ENCODE data around the gene KCNH2.

KCNH2 gene

DNA sequence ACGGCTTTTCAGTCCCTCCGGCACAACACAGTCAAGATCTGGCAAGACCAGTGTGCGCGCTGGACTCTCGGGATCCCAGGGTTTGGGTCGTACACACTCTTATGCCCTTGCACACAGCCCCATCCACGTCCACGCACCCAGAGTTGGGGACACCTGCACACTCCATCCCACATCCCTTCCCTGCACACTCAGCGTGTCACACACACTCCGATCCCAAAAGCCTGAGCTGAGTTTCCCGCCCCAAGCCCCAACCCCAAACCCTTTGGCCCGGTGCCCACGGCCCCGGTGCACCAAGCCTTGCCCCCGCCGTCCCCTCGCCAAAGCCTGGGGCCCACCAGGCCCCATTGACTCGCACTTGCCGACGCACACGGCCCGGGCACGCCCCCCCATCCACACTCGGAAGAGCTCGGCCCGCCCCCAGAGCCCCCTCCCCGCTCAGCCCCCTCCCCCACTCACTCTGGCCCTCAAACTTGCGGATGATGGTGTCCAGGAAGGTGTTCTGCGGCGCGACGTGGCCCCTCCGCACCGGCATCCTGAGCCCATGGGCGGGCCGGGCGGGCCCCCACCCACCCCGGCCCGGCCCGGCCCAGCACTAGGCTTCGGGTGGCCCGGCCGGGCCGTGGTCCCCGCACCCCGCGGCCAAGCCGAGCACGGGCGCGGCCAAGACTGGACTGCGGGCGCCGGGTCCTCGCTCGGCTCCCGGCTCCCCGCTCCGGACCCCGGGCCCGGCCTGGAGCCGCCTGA, 567 bp downstream of the KCNH2 start:
- DNase-seq (ENCODE audit: extremely low spot score, insufficient read length, low read depth) = no peak

DNA sequence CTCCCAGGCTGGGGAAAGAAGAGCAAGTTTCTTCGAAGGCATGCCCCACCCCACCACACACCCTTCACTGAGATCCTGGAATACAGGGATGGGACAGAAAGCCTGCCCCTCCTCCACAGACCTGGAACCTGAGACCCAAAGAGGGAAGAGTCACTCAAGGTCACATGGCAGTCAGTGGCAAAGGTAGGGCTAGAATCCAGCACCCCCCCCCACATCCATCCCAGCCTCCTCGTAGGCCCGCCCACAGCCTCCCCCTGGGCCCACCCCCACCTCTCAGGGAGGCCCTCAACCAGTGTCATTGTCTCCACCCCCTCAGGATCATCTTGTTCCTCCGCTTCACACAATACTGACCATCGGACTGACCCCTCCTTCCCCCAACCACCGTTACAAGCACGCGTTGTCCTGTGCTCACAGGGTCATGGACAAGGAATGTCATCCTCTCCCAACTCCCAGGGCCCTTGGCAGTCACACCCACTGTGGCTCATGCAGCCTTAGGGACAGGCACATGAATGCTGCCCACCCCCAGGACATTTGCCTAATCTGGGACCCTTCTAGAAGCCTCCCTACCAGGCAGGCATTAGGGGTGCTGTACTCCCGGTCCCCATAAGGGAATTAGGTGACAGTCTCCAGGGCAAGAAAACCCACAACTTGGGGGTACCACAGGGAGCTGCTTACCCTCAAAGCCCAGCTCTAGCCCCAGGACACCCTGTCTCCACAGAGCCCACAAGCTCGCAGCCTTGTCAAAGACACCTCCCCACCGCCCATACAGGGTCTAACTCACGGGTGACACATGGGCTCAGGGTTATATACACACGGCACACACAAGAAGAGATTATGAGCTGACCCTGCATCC, 1.4 kb downstream of the KCNH2 start:
- no peak for FAIRE-seq
- DNase-seq (ENCODE audit: extremely low spot score, insufficient read length, low read depth) = no peak

More for the DNA sequence above, 567 bp downstream of the KCNH2 start:
- FAIRE-seq = no peak

DNA sequence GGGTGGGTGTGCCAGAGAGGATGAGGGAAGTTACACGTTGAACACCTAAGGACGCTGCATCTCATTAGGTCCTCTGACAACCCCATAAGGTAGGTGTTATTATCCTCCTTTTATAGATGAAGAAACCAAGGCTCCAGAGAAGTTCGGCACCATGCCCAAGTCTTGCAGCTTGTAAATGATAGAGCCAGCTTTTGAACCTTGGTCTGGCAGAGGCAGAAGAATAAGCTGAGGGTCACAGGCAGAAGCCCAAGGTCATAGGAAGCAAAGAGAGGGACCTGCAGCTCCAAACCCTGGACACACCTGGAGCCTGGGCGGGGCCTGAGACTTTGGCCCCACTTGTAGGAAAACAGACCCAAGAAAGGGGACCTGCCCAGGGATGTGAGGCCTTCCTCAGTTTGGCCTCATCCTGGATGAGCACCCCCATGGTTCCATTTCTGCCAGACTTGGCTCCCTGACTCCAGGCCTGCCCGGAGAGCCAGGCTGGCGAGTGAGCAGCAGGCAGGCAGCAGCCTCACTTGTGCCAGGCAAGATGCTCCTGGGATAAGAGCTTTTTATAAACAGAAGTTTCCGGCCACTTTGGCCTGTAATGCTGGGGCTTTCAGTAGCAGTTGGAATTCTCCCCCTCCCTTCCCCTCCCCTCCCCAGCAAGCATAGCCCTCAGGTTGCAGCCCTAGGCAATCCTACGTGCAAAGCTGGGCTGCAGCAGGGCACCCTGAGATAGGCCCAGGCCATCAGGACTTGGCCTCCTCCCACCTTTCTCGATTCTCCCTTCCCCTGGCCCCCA, 2.4 kb downstream of the KCNH2 start:
- no peak for FAIRE-seq
- DNase-seq (ENCODE audit: extremely low spot score, insufficient read length, low read depth) = no peak

DNA sequence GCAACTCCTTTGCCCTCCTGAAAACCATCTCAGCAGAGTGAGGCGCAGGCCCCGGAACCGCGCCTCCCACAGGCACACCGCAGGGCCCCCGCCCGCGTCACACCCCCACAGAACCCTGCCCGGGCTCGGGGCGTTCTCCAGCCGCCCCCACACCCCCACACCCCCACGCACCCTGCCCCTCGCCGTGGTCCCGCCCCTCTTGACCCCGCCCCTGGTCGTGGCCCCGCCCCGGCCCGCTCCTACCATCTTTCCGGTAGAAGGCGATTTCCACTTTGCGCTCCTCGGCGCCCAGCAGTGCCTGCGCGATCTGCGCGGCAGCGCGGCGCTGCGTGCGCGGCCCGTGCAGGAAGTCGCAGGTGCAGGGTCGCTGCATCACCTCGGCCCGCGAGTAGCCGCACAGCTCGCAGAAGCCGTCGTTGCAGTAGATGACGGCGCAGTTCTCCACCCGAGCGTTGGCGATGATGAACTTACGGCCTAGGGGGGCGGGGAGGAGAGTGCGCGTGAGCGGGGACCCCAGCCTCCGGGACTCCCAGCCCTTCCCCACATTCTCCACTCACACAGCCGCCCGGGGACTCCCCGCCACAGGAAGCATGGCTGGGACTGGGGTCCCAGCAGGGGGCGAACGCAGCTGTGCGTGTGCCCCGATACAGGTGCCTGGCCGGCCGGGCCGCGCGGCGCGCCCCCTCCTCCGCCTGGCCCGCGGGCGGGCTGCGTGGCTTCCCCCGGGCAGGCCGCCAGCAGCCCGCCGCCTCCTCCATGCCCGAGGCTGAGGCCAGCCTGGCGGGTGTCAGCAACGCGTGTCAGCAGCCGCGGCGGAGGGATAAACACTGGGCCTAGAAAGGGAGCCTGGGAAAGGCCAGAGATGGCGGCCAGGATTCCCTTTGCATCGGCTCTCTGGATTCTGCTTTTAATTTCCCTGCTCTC, 3.4 kb downstream of the KCNH2 start:
- peak; percentile 82 for FAIRE-seq

DNA sequence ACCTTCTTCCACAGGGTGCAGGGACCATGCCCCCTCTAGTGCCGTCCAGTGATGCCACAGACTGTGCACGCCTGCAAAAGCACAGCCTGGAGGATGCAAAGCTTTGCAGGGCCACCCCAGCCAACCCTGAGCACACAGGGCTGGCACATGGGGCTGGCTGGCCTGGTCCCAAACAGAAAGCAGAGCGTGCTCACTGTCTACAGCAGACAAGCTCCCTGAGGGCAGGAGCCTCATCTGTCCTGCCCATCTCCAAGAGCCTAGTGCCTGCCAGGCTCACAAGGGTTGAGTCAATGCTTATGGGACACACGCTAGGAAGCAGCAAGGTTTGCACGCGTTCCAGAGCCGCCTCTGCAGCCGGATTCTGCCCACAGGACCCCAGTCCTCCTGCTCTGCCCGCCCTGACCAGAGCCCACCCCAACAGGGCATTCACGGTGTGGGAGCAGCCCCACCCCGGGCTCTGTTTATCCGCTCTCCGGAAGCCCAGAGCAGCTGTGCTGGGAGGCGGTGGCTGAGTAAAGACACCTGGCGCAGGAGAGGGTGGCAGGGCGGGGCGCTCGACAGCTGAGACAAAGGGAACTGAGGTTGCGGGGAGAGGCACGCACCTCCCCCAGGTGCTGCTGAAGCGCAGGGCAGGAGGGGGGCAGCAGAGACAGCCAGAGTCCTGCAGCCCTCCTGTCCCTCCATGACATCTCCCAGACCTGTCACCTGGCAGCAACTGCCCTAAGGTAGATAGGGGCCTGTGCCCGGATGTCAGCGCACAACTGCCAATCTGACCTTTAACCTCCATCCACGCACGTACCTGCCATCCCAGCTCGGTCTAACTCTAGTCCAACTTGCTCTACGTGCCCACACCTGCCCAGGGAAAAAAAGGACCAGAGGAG, 4.3 kb downstream of the KCNH2 start:
- FAIRE-seq = no peak
- no peak for DNase-seq (ENCODE audit: extremely low spot score, insufficient read length, low read depth)

More for the DNA sequence above, 3.4 kb downstream of the KCNH2 start:
- peak; percentile 60 for DNase-seq (ENCODE audit: extremely low spot score, insufficient read length, low read depth)

DNA sequence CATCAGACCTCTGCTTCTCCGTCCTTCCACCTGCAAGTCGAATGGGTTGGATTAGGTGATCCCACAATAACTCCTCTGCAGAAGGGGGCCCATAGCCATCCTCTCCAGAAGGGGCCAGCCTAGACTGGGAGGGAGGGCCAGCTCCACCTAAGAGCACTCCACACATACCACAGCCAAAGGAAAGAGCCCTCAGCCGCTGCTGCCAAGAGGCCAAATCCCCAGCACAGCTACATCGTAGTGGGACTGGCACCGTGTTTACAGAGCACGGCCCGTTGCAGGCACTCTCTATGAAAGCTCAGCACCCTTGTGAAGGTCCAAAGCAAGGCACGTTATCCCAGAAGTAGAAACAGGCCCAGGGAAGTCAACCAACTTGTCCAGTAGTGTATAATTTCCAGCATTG, 5.4 kb downstream of the KCNH2 start:
- DNase-seq (ENCODE audit: extremely low spot score, insufficient read length, low read depth) = no peak
- no peak for FAIRE-seq

DNA sequence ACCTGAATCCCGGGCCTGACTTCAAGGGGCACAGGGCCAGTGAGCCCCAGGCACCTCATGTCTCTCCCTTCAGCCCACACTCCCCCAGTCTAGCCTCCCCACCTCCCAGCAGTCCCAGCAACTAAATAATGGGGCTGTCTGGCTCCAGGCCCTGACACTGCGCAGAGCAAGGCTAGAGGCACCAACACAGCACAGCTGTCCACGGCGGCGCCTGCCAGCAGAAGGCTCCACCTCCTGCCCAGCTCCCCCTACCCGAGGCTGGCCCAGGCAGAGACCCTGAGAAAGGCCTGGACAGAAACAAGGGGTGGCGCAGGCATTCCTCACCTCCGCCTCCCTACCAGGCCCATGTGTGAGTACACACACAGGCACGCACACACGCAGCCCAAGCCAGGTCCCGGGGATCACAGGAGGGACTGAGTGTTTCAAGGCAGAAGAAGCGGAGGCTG, 6.1 kb downstream of the KCNH2 start:
- DNase-seq (ENCODE audit: extremely low spot score, insufficient read length, low read depth) (no peak), FAIRE-seq (no peak)

DNA sequence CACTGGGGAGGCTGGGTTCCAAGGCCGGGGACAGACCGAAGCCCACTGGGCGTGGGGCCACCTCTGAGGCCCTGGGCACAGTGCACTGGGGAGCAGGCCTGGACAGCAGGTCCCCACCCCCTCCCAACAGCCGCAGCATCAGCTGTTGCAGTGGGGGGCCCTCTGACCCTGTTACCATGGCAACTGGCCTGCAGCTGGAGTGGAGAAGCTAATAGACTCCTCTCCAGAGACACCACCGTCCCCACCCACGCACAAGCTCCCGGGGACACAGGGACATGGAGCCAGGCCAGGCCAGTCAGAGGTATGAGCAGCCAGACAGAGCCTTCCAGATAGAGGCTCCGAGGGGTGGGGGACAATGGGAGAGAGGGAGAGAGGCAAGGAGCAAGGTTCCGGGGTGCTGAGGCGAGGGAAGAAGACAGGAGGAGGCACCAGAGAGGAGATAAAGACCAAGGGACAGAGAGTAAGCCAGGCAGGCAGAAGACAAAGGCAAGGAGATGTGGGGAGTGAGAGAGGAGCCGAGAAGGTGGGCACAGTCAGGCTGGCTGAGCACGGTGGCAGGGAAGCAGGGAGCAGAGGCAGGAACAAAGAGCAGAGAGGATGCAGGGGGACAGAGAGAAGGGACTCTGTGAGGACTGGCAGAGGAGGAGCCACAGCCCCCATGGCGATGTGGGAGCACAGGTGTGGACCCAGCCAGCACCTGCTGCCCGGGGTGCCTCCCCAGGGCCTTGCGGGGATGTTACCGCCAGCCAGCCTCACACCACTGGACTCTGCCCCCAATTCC, 6.7 kb downstream of the KCNH2 start:
- FAIRE-seq (no peak), DNase-seq (ENCODE audit: extremely low spot score, insufficient read length, low read depth) (no peak)

DNA sequence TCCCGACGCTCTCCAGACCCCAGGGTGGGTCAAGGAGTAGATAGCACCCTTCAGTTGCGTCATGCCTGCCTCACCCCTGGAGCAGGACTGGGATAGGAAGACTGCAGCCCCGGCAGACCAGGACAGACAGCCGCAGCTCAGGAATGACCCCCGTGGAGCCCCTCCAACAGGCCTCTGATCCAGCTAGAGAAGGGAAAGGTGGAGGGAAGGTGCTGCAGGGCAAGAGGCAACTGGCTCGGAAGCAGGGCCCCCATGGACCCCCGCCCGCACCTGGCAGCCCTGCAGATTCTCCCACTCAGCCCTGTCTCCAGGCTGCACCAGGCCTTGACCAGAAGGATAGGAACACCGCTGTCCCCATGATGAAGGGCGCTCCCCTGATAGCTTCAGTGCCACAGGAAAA, 7.7 kb downstream of the KCNH2 start:
- no peak for DNase-seq (ENCODE audit: extremely low spot score, insufficient read length, low read depth)
- FAIRE-seq = no peak

DNA sequence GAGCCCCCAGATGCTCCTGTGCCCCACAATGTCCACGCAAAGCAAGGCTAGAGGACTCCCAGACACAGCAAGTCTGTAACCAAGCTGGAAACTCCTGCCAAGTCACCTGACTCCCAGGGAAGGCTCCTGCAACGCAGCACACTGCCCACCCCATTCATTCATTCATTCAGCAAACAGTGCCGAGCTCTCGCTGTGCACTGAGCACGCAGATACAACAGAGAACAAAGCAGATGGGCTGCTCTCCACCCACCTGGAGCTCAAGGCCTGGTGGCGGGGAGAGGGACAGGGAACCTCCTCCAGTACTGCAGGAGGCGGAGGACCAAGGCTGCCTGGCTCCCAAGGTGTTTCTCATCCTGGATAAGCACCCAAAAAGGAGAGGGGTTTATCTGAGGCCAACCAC, 8.6 kb downstream of the KCNH2 start:
- no peak for DNase-seq (ENCODE audit: extremely low spot score, insufficient read length, low read depth)

DNA sequence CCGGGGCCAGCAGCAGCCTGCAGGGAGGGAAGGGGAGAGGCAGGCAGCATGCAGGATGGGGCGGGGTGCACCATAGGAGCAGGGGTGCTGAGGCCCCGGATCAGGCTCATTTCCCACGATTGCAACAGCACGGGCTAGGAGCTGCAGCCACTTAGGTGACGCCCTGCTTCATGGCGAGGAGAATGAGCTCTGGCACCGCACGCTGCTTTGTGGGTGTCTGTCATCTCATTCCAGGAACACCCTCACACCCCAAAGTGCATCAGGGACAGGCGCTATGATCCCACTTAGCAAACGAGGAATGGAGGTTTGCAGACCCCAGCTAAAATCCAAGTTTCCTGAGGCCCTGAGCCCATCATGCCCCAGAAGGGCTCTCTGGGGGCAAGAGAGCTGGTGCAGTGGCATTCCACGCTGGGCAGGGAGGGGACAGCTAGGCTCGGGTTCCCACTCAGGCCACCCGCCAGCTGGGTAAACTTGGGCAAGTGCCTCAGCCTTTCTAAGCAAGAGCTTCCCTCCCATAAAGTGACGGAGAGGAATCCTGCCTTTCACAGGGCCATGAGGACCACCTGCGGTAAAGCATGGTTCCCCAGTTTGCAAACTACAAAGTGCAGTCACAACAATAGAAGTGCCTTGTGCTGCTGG, 9.3 kb downstream of the KCNH2 start:
- DNase-seq (ENCODE audit: extremely low spot score, insufficient read length, low read depth) (no peak), FAIRE-seq (no peak)

More for the DNA sequence above, 8.6 kb downstream of the KCNH2 start:
- FAIRE-seq = no peak

DNA sequence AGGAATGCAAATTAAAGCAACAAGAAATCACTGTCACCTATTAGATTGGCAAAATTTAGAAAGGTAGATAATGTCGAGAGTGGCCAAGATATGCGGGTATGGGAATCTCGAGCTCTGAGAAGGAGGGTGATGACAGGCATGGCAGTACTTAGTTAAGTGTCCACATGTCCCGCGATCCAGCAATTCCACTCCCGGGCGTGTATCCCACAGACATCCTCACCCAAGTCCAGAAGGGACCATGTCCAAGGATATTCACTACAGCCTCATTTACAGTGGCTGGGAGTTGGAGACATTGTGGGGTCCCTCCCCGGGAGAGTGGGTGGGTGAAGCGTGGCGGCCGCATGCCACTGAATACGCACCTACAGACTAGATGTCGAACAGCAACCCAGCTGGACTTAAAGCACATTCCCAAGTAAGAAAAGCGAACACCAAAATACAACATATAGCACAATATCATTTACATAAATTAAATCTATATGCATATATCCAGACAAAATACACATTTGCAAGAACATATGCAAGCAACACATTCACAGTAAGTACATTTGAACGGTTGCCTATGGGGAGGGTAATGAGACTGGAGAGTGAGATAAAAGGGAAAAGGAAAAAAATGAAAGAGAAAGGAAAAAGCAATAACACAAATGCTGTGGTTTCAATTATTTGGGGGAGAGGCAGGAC, 9.9 kb downstream of the KCNH2 start:
- FAIRE-seq = no peak
- no peak for DNase-seq (ENCODE audit: extremely low spot score, insufficient read length, low read depth)

DNA sequence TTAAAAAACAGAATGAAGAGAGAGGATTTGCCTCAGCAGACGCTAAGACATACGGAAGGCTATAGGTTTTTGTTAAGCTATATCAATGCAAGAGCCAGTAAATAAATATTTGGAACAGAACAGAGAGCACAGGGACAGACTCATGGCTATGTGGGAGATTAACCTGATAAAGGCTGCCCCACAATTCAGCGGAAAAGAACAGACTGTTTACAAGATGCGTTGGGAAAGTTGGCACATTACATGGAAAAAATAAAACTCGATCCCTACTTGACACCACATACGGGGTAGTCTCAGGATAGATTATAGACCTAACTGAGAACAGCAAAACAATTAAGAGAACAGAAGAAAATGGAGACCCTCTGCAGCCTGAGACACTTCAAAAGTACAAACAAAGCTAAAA, 10.8 kb downstream of the KCNH2 start:
- no peak for FAIRE-seq
- DNase-seq (ENCODE audit: extremely low spot score, insufficient read length, low read depth) = no peak

DNA sequence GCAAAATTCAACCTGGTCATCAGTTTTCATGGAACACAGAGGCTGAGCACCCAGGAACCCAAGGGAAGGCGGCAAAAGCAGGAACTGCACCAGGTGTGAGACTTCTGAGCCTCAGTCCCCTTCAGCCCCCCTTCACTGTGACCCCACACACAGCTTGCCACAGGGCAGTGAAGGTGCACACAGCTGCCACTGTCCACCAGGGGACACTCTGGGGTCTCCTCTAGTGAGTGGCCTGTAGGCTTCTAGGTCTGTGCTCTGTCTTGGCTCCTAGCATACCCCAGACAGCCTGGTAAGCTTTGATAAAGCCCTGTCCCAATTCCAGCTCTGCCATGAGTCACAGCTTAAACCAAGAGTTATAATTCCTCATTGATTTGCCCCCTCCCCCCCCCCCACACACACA, 12.1 kb downstream of the KCNH2 start:
- no peak for FAIRE-seq
- no peak for DNase-seq (ENCODE audit: extremely low spot score, insufficient read length, low read depth)

DNA sequence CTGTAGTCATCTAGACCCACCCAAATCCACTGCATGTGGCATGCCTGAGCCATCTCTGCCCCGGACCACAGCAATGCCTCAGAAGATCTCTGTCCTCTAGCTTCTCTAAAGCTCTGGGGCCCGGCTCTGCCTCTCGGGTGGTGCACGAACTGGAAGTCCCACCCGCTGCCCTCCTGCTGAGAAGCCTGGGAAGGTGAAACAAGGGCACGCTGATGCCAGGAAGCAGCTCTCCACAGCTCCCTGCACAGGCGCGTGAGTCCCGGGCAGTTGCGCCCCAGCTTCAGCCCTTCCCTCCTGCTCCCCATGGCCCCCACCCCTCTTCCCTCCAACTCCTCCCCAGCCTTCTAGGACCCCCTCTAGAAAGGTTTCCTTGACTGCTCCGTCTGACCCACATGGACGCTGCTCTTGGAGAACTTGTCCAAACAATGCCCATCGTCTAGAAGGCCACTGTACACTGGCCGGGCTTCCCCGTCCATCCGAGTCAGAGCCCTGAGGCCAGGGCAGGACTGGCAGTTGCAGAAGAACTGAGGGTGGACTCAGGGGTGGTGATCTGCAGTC, 12.8 kb downstream of the KCNH2 start:
- no peak for FAIRE-seq
- DNase-seq (ENCODE audit: extremely low spot score, insufficient read length, low read depth) = no peak

DNA sequence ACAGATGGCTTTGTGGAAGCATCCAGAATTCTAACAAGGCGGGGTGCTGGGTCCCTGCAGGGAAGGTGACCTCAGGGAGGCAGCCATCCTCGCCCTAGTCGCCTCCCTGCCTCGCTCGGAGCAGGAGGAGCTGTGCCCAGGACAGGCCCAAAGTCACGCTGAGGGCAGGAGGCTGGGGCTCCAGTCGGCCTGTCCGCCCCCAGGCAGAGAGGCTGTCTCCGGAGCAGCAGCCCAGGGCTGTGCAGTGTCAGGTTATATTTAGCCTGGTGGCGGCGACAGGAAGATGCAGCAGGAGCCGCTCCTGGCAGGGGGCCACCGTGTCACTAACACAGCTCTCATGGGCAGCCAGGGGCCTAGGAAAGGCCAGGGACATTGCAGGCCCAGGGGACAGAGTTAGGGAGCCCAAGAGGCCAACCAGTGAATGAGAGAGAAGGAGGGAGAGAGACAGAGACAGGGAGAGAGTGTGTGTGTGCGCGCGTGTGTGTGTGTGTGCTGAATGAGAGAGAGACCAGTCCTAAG, 13.5 kb downstream of the KCNH2 start:
- FAIRE-seq = no peak
- DNase-seq (ENCODE audit: extremely low spot score, insufficient read length, low read depth) = no peak

Measured in GM18507 (cell line).